WI38 (cell line): Measurements from ENCODE around the gene OR2W1.

ENCODE experiments used
- H3K4me3 ChIP-seq: 2 replicates; pipeline ENCODE4 v1.5.1; 2011; ENCODE audit warnings: low read depth, mild to moderate bottlenecking, control low read depth, low read length
- CTCF ChIP-seq: IDR thresholded peaks from 2 replicates; pipeline ENCODE4 v1.5.1; 2012; ENCODE audit warnings: low read depth, mild to moderate bottlenecking, control low read depth, low read length

The OR2W1 gene

GRCh38 chr6:29071831-29072723 lies 27.1 kb upstream of the OR2W1 start:
- H3K4me3 ChIP-seq, result no peak overlapping the region
- TF ChIP-seq CTCF, result no peak

- H3K4me3 ChIP-seq, result no peak overlapping the region
- no peak for TF ChIP-seq CTCF
Measured at GRCh38 chr6:29051680-29052079, 6.7 kb upstream of the OR2W1 start.

DNA sequence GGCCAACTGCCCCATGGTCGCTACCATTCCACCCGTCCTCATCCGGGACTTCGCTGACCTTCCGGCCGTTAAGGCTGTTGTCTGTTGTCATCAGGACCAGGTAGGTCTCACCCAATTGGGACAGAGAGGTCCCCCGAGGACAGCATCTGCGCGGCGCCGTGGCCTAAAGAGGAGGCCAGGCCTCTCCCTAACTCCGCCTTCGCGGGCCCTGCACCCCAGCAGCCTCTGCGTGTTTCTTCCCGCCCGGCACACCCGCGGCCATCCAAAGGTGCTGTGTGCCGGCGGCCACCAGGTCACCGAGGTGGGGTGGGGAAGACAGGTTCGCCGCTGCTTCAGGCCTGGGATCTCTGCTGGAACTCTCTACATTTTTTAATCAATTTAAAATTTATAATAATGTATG lies 9.0 kb downstream of the OR2W1 start:
- H3K4me3 ChIP-seq, result no peak overlapping the region
- no peak for TF ChIP-seq CTCF

GRCh38 chr6:29028821-29029220 lies 16.2 kb downstream of the OR2W1 start:
- no peak overlapping the region for H3K4me3 ChIP-seq
- TF ChIP-seq CTCF, result no peak

GRCh38 chr6:29025927-29026585 lies 18.9 kb downstream of the OR2W1 start:
- TF ChIP-seq CTCF, result no peak
- no peak overlapping the region for H3K4me3 ChIP-seq

GRCh38 chr6:29021434-29021833 lies 23.5 kb downstream of the OR2W1 start:
- H3K4me3 ChIP-seq, result no peak overlapping the region
- no peak for TF ChIP-seq CTCF

DNA sequence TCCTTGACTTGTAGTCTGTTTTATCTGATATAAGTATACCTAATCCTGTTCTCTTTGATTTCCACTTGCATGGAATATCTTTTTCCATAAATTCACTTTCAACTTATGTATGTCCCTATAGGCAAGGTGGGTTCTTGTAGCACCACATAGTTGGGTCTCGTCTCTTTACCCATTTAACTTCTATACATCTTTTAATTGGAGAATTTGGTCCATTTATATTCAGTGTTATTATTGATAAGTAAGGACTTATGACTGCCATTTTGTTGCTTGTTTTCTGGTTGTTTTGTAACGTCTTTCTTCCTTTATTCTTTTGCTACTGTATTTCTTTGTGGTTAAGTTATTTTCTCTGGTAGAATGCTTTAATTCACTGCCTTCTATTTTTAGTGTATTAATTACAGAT lies 25.3 kb downstream of the OR2W1 start:
- H3K4me3 ChIP-seq, result no peak overlapping the region
- TF ChIP-seq CTCF, result no peak
